H9 (cell line): ENCODE data around the gene FGF12. TPM values are rescaled to one million over a fixed set of nuclear protein-coding genes. Genes with fewer than 3 reads are reported as not detected.
A peak's percentile ranks its signal among the peaks of the same experiment; 100 is the strongest.

ENCODE experiments used
- DNase-seq: peaks from one replicate; pipeline ENCODE4 v3.0.0-alpha.2; 2017
- H2AFZ ChIP-seq: one replicate; pipeline ENCODE4 v1.6.1; 2013; ENCODE audit warnings: mild to moderate bottlenecking, low read length, control low read depth, moderate library complexity
- H2AK5ac ChIP-seq: 2 replicates; pipeline ENCODE4 v1.6.1; 2013; ENCODE audit warnings: low read length, control low read depth, mixed read lengths; ENCODE audit not compliant: insufficient read length
- H2BK120ac ChIP-seq: one replicate; pipeline ENCODE4 v1.6.1; 2013; ENCODE audit warnings: low read depth, mild to moderate bottlenecking, low read length, control low read depth, inconsistent platforms; ENCODE audit not compliant: poor library complexity, severe bottlenecking
- H2BK12ac ChIP-seq: 2 replicates; pipeline ENCODE4 v1.6.1; 2013; ENCODE audit warnings: low read length, control low read depth, mixed read lengths, low read depth; ENCODE audit not compliant: insufficient read length
- H2BK15ac ChIP-seq: 2 replicates; pipeline ENCODE4 v1.6.1; 2013; ENCODE audit warnings: low read depth, low read length, control low read depth
- H2BK20ac ChIP-seq: one replicate; pipeline ENCODE4 v1.6.1; 2013; ENCODE audit warnings: low read depth, mild to moderate bottlenecking, low read length, control low read depth, inconsistent platforms; ENCODE audit not compliant: poor library complexity, severe bottlenecking
- H2BK5ac ChIP-seq: 2 replicates; pipeline ENCODE4 v1.6.1; 2013; ENCODE audit warnings: low read length, control low read depth, mixed read lengths; ENCODE audit not compliant: insufficient read length
- H3K14ac ChIP-seq: 2 replicates; pipeline ENCODE4 v1.6.1; 2013; ENCODE audit warnings: low read length, control low read depth; ENCODE audit not compliant: insufficient read depth
- H3K18ac ChIP-seq: 2 replicates; pipeline ENCODE4 v1.6.1; 2013; ENCODE audit warnings: low read depth, mild to moderate bottlenecking, mixed read lengths, low read length, control low read depth; ENCODE audit not compliant: insufficient read length
- H3K23ac ChIP-seq: 2 replicates; pipeline ENCODE4 v1.6.1; 2013; ENCODE audit warnings: low read length, control low read depth, mixed read lengths, low read depth; ENCODE audit not compliant: insufficient read length
- H3K23me2 ChIP-seq: 2 replicates; pipeline ENCODE4 v1.6.1; 2013; ENCODE audit warnings: low read depth, mild to moderate bottlenecking, mixed read lengths, low read length, control low read depth; ENCODE audit not compliant: insufficient read length, poor library complexity, severe bottlenecking
- H3K27ac ChIP-seq: 2 replicates; pipeline ENCODE4 v1.5.1; 2013; ENCODE audit warnings: low read length, control low read depth, mixed read lengths, low read depth; ENCODE audit not compliant: insufficient read length
- H3K27me3 ChIP-seq: 2 replicates; pipeline ENCODE4 v1.6.1; 2013; ENCODE audit warnings: low read length, control low read depth, inconsistent platforms; ENCODE audit not compliant: insufficient read depth
- H3K4ac ChIP-seq: 2 replicates; pipeline ENCODE4 v1.6.1; 2013; ENCODE audit warnings: low read depth, mild to moderate bottlenecking, control low read depth, inconsistent platforms, low read length, moderate library complexity
- H3K4me1 ChIP-seq: 2 replicates; pipeline ENCODE4 v1.6.1; 2013; ENCODE audit warnings: low read length, control low read depth, inconsistent platforms; ENCODE audit not compliant: insufficient read depth
- H3K4me2 ChIP-seq: 2 replicates; pipeline ENCODE4 v1.6.1; 2013; ENCODE audit warnings: low read length, control low read depth, mixed read lengths; ENCODE audit not compliant: insufficient read length, insufficient read depth
- H3K56ac ChIP-seq: 2 replicates; pipeline ENCODE4 v1.6.1; 2013; ENCODE audit warnings: low read depth, mild to moderate bottlenecking, mixed read lengths, low read length, control low read depth; ENCODE audit not compliant: insufficient read length
- H3K79me1 ChIP-seq: 2 replicates; pipeline ENCODE4 v1.6.1; 2013; ENCODE audit warnings: low read depth, mild to moderate bottlenecking, moderate library complexity, low read length, control low read depth, inconsistent platforms; ENCODE audit not compliant: insufficient read depth, poor library complexity, severe bottlenecking
- H3K79me2 ChIP-seq: 2 replicates; pipeline ENCODE4 v1.6.1; 2013; ENCODE audit warnings: low read length, control low read depth, inconsistent platforms; ENCODE audit not compliant: insufficient read depth
- H3K9ac ChIP-seq: 2 replicates; pipeline ENCODE4 v1.6.1; 2013; ENCODE audit warnings: low read length, control low read depth, mixed read lengths; ENCODE audit not compliant: insufficient read length; ENCODE audit errors: extremely low read depth
- H3K9me3 ChIP-seq: one replicate; pipeline ENCODE4 v1.6.1; 2013; ENCODE audit warnings: low read depth, low read length, inconsistent platforms; ENCODE audit not compliant: control insufficient read depth
- H3T11ph ChIP-seq: one replicate; pipeline ENCODE4 v1.6.1; 2013; ENCODE audit warnings: mild to moderate bottlenecking, low read length, control low read depth, inconsistent platforms
- H4K20me1 ChIP-seq: one replicate; pipeline ENCODE4 v1.6.1; 2013; ENCODE audit not compliant: control insufficient read depth, insufficient read length, insufficient read depth
- H4K5ac ChIP-seq: 2 replicates; pipeline ENCODE4 v1.6.1; 2013; ENCODE audit warnings: low read depth, mild to moderate bottlenecking, mixed read lengths, low read length, control low read depth; ENCODE audit not compliant: insufficient read length
- H4K8ac ChIP-seq: replicated peaks from 2 replicates; pipeline ENCODE4 v1.6.1; 2013; ENCODE audit warnings: low read length, control low read depth, mixed read lengths, low read depth; ENCODE audit not compliant: insufficient read length
- H4K91ac ChIP-seq: 2 replicates; pipeline ENCODE4 v1.6.1; 2013; ENCODE audit warnings: low read depth, mild to moderate bottlenecking, moderate library complexity, mixed read lengths, low read length, control low read depth; ENCODE audit not compliant: insufficient read length
- H3K27ac Mint-ChIP-seq, 3 experiments: 2 replicates in 2 of 3; 3 replicates in 1 of 3; pipeline ENCODE4 v1.8.0; 2020 to 2021; ENCODE audit warnings: mixed read lengths in 3 of 3, mild to moderate bottlenecking in 1 of 3, moderate library complexity in 1 of 3
- H3K27me3 Mint-ChIP-seq: 2 replicates; pipeline ENCODE4 v1.8.0; 2021; ENCODE audit warnings: low read depth, mild to moderate bottlenecking, moderate library complexity, mixed read lengths
- H3K36me3 Mint-ChIP-seq, 3 experiments: 2 replicates in 2 of 3; 3 replicates in 1 of 3; pipeline ENCODE4 v1.8.0; 2020 to 2021; ENCODE audit warnings: low read depth in 3 of 3, mixed read lengths in 3 of 3; ENCODE audit not compliant: insufficient read depth in 1 of 3
- H3K4me1 Mint-ChIP-seq, 2 experiments: 2 replicates each; pipeline ENCODE4 v1.8.0; 2020; ENCODE audit warnings: mixed read lengths in 2 of 2
- H3K4me3 Mint-ChIP-seq, 2 experiments: 2 replicates in 1 of 2; 3 replicates in 1 of 2; pipeline ENCODE4 v1.8.0; 2020 to 2021; ENCODE audit warnings: mild to moderate bottlenecking in 2 of 2, mixed read lengths in 2 of 2, moderate library complexity in 1 of 2
- H3K9me3 Mint-ChIP-seq, 2 experiments: 2 replicates in 1 of 2; 3 replicates in 1 of 2; pipeline ENCODE4 v1.8.0; 2020; ENCODE audit warnings: mild to moderate bottlenecking in 2 of 2, mixed read lengths in 2 of 2, moderate library complexity in 1 of 2
- CTCF ChIP-seq: fragments of 200-600 bp; sonication (generic); conservative IDR thresholded peaks from 3 replicates; pipeline ENCODE4 v1.8.0; 2021; ENCODE audit warnings: antibody characterized with exemption, mild to moderate bottlenecking
- total RNA-seq: library from RNA; stranded (reverse); gene quantifications from 2 replicates; pipeline ENCODE4 v1.2.1, GENCODE V29; 2021

FGF12 gene
- total RNA-seq, 1 experiment from 2014 or later: 5.6 TPM

GRCh38 chr3:192417559-192418055 is 309.7 kb downstream of the FGF12 start:
- no peak for DNase-seq
- Mint-ChIP-seq H3K9me3 (no peaks in the 10 kb centered on the region), H3K4me1 (peaks cover 24% of the 10 kb centered on the region in 2 experiments), H3K4me3 (no peak overlapping the region), H3K27me3 (peaks cover 5% of the 10 kb centered on the region), H3K27ac (peak overlapping the region in 1 of 3 experiments; percentile 14; a peak in 2 of 7 replicates), H3K36me3 (no peaks in the 10 kb centered on the region; a peak in 3 of 7 replicates)
- no peak overlapping the region for H3K4me2 ChIP-seq
- no peak overlapping the region for H2BK120ac ChIP-seq
- no peak overlapping the region for H4K5ac ChIP-seq
- no peak overlapping the region for H3K9ac ChIP-seq
- no peak overlapping the region for H3K27ac ChIP-seq
- no peak for TF ChIP-seq CTCF
- no peak overlapping the region for H2AFZ ChIP-seq
- no peak overlapping the region for H2BK5ac ChIP-seq
- H3K79me1 ChIP-seq: no peaks in the 10 kb centered on the region
- no peak overlapping the region for H3K18ac ChIP-seq
- H4K20me1 ChIP-seq: no peaks in the 10 kb centered on the region
- H4K91ac ChIP-seq: no peak overlapping the region
- no peaks in the 10 kb centered on the region for H3K23me2 ChIP-seq
- H3T11ph ChIP-seq: no peak overlapping the region
- no peak overlapping the region for H2BK12ac ChIP-seq
- H2BK20ac ChIP-seq: no peak overlapping the region
- no peak overlapping the region for H3K56ac ChIP-seq
- no peak overlapping the region for H3K4ac ChIP-seq
- H3K27me3 ChIP-seq: no peaks in the 10 kb centered on the region
- no peak overlapping the region for H3K14ac ChIP-seq
- no peak overlapping the region for H2AK5ac ChIP-seq
- H3K23ac ChIP-seq: no peak overlapping the region
- no peaks in the 10 kb centered on the region for H3K79me2 ChIP-seq
- H2BK15ac ChIP-seq: no peak overlapping the region
- peaks cover 6% of the 10 kb centered on the region for H3K4me1 ChIP-seq
- H3K9me3 ChIP-seq: no peaks in the 10 kb centered on the region
- H4K8ac ChIP-seq: no peak overlapping the region
